Stimulated activated CD4-positive, alpha-beta T cell treated with anti-CD3 and anti-CD28 coated beads, Interleukin-12 subunit alpha, Interleukin-12 subunit beta, amount 100 ng/mL, for 4 hours (primary cell): Measurements from ENCODE around the gene GAPVD1.
A peak's percentile ranks its signal among the peaks of the same experiment; 100 is the strongest.
"Not testable (repeated sequence)": the region's sequence is repeated elsewhere in the genome, so short reads cannot be mapped to it uniquely, and the experiment has no call there.

ENCODE experiments used
- DNase-seq: peaks from one replicate; pipeline ENCODE4 v3.0.0-alpha.2; 2020

Gene GAPVD1, protein sequence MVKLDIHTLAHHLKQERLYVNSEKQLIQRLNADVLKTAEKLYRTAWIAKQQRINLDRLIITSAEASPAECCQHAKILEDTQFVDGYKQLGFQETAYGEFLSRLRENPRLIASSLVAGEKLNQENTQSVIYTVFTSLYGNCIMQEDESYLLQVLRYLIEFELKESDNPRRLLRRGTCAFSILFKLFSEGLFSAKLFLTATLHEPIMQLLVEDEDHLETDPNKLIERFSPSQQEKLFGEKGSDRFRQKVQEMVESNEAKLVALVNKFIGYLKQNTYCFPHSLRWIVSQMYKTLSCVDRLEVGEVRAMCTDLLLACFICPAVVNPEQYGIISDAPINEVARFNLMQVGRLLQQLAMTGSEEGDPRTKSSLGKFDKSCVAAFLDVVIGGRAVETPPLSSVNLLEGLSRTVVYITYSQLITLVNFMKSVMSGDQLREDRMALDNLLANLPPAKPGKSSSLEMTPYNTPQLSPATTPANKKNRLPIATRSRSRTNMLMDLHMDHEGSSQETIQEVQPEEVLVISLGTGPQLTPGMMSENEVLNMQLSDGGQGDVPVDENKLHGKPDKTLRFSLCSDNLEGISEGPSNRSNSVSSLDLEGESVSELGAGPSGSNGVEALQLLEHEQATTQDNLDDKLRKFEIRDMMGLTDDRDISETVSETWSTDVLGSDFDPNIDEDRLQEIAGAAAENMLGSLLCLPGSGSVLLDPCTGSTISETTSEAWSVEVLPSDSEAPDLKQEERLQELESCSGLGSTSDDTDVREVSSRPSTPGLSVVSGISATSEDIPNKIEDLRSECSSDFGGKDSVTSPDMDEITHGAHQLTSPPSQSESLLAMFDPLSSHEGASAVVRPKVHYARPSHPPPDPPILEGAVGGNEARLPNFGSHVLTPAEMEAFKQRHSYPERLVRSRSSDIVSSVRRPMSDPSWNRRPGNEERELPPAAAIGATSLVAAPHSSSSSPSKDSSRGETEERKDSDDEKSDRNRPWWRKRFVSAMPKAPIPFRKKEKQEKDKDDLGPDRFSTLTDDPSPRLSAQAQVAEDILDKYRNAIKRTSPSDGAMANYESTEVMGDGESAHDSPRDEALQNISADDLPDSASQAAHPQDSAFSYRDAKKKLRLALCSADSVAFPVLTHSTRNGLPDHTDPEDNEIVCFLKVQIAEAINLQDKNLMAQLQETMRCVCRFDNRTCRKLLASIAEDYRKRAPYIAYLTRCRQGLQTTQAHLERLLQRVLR (N-terminal part only)

DNA sequence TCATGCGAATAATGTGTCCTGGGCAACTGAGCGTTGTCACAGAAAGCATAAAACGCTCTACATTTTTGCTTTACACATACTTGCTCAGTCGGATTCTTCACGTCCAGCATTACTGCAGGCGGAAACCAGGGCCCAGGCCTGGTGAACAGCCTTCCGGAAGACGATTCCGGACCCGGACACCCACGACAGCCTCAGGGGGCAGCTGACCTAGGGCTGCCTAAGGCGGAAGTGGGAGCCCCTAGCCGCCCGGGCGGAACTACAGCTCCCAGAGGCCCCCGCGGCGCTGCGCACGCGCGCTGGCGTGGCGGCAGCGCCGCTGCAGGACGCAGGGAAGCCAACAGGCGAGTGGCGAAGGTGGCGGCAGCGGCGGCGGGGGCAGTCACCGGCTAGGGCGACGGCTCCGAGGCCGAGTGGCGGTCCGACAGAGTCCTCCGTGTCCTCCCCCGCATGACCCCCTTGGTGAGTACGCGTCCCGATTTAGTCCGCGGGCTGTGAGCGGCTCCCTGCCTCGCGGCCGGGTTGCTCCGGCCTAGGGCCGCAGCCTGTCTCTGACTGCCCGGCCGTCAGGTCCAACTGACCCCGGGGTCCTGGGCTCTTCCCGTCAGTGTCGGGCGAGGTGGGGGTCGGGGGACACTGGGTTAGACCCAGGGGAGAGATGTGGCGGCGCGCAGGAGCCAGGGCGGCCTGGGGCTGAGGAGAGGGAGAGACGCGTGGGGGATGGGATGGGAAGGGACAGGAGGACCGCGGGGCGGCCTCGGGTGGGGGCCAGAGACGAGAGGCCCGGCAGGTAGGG is at the start of gene GAPVD1:
Gene GAPVD1 (plus strand): TSS at position 326 of the 793 bp plus-strand sequence. CDS start 37,096 bp downstream, outside the sequence.
- peak; percentile 83 for DNase-seq

DNA sequence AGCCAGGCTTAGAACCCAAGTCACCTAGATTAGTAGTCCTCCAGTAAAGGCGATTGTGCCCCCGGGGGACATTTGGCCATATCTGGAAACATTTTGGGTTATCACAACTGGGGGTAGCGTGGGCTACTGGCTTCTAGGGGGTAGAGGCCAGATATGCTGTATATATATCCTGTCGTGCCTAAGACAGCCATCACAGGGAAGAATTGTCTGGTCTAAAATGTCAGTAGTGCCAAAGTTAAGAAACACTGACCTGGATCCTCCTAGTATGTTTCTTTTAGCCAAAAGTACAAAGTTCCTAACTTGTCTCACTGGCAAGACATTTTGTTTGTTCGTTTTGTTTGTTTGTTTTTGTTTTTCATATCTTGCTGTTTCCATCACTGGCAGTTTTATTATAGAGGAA is 47.4 kb upstream of the GAPVD1 start:
- no peak for DNase-seq

GRCh38 chr9:125218621-125219020 is 43.0 kb upstream of the GAPVD1 start:
- no peak for DNase-seq

- not testable (repeated sequence) for DNase-seq
These were observed 36.8 kb upstream of the GAPVD1 start for GRCh38 chr9:125224858-125225257.

GRCh38 chr9:125227761-125228160 is 33.9 kb upstream of the GAPVD1 start:
- DNase-seq, result no peak

- DNase-seq, result no peak
These were observed 27.9 kb upstream of the GAPVD1 start for GRCh38 chr9:125233678-125234077.

GRCh38 chr9:125234099-125234498 is 27.5 kb upstream of the GAPVD1 start:
- not testable (repeated sequence) for DNase-seq

GRCh38 chr9:125235804-125236519 is 25.7 kb upstream of the GAPVD1 start:
- DNase-seq, result no peak

- DNase-seq, result not testable (repeated sequence)
These were observed 25.0 kb upstream of the GAPVD1 start for GRCh38 chr9:125236520-125237159.

DNA sequence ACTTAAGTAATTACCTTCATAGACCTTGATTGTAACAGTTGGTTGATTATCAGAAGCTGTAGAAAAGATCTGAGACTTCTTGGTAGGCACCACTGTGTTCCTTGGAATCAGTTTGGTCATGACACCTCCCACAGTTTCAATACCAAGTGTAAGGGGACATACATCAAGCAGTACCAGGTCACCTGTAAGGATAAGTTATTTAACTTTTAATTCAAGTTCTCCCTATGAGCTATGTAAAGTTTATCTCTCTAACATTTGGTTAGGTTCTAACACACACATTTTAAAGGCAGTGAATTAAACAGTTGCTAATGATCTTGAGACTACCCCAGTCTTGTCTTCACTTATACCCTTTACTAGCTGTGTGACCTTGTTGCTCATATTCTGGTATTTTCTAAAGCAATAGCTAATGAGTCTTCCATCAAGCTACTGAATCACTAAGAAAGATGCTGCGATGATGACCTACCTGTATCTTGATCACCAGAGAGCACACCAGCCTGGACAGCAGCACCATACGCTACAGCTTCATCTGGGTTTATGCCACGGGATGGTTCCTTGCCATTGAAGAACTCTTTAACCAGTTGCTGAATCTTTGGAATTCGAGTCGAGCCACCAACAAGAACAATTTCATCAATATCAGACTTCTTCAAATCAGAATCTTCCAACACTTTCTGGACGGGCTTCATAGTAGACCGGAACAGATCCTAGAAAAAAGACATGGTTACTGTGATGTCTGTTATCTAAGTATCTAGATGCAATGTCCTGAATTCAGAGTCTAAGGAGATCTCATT is 23.3 kb upstream of the GAPVD1 start:
- no peak for DNase-seq

- no peak for DNase-seq
These were observed 22.6 kb upstream of the GAPVD1 start for GRCh38 chr9:125238915-125239446.

DNA sequence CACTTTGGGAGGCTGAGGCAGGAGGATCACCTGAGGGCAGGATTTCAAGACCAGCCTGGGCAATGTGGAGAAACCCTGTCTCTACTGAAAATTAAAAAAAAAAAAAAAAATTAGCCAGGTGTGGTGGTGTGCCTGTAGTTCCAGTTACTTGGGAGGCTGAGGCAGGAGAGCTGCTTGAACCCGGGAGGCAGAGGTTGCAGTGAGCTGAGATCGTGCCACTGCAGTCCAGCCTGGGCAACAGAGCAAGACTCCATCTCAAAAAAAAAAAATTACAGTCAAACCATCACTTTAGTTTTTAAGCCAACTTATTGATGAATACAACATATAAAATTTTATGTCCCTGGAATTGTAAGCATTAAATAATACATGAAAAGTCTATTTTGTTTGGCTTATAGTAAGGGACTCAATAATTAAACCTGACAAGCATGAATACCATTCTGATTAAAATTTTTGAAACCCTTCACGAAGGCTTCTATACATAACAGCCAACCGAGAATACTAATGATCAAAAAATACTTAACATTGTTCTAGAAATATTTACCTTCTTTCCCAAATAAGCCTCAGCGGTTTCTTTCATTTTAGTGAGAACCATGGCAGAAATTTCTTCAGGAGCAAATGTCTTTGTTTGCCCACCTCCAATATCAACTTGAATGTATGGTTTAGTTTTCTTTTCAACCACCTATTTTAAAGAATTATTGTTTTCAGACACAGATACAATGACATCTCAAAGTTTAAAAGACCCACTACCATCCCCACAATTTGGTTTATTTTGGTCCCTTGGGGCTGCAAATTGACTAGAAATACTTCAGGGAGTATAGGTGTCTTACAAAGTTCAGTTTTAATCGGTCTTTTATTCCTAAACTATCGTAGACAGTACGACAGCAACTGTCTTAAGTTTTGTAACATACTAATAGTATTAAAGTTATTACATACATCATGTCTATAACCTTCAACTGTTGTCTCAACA is 21.7 kb upstream of the GAPVD1 start:
- DNase-seq, result no peak

DNA sequence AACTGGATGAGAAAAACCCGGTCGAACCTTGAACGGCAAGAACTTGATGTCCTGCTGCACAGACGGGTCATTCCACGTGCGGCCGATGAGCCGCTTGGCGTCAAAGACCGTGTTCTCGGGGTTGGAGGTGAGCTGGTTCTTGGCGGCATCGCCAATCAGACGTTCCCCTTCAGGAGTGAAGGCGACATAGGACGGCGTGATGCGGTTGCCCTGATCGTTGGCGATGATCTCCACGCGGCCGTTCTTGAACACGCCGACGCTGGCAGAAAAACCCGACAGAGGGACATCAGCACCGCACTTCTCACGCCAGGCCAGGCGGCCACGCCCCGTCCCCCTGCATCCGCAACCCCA is 21.0 kb upstream of the GAPVD1 start:
- no peak for DNase-seq

- DNase-seq, result peak; percentile 99
These were observed 20.4 kb upstream of the GAPVD1 start, which contains the start of gene HSPA5 for GRCh38 chr9:125241000-125241862. Gene HSPA5, minus strand, starts transcription at chr9:125241343. Its CDS starts 217 bp downstream, at chr9:125241126.

- no peak for DNase-seq
These were observed 19.5 kb upstream of the GAPVD1 start for GRCh38 chr9:125241863-125242739.

- DNase-seq, result no peak
These were observed 17.8 kb upstream of the GAPVD1 start for GRCh38 chr9:125243792-125244260.
